KG1 (cell line): ENCODE measurements around the gene CCND1.

Source experiments
- DNase-seq: peaks from one replicate; lab custom pipeline; 2025; lab: John Stamatoyannopoulos, UW

The CCND1 gene

DNA sequence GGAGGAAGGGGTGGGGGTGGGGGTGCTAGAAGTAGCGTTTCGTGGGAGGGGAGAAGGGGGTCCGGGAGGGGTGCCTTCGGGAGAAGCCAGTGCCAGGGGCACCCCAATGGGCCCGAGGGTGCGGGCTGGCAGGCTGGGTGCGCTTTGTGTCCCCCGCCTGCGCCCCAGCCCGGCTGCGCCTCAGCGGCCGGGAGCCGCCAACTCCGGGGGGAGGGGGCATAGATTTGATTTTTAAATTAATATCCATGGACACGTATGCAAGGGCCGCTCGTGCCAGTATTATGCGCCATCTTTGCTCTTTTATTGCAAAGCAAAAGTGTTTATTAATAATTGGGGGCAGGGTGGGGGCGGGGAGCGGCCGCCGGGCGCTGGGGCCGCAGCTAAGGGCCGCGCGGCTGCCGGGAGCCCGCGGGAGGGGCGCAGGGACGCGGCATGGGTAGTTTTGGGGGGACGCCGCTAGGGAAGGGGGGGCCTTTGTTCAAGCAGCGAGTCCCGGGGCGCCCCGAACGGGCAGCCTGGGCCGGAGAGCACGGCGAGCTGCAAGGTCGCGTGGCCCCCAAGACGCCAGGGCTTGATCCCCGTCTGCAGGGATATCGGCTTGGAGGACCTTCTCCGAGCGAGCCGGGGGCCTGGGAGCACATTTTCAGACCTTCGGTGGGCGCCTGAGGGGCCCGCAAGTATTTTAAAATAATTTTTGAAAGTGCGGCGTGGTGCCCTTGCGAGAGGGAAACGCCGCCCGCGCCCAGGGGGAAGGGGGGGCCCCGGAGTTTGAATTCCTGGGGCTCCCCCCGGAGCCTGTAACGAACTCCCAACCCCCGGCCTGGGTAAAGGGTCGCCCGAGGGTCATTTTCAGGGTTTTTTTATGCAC, 959 bp downstream of the CCND1 start:
- DNase-seq = no peak

DNA sequence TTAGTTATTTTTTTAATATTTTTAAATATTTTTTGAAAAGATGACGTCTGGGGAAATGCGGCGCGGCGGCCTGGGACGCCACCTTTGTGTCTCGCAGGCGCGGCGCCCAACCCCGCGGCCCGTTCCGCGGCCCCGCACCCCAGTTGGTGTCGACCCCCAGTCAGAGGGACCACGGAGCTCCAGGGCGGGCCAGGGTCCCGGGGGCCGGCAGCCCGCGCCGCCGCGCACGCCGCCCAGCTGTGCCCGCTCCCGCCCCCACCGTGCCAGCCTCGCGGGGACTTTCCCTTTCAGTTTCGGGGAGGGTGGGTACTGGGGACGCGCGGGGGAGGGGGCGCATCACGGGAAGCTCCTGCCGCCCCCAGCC, 1.6 kb downstream of the CCND1 start:
- no peak for DNase-seq

DNA sequence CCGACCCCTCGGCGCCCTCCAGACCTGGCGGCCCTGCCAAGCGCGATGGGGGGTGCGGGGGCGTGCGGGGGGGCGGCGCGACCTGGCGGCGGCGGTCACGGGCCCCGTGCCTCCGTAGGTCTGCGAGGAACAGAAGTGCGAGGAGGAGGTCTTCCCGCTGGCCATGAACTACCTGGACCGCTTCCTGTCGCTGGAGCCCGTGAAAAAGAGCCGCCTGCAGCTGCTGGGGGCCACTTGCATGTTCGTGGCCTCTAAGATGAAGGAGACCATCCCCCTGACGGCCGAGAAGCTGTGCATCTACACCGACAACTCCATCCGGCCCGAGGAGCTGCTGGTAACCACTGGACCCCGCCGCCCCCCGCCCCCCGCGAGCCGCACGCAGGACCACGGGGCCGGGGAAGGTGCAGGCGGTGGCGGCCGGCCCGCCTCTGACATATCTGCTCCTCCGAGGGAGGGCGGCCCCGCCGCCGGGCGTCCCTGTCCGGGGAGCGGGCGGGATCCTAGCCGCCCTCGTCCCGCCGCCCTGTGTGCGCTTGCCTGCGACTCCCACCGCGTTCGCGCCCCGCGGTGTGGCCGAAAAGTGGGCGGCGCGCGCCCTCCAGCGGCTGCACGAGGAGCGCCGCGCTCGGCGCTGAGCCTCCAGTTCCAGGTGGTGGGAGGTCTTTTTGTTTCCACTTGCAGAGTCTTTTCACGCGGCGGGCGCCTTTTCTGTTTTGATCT, 2.1 kb downstream of the CCND1 start:
- DNase-seq = peak; percentile 61

DNA sequence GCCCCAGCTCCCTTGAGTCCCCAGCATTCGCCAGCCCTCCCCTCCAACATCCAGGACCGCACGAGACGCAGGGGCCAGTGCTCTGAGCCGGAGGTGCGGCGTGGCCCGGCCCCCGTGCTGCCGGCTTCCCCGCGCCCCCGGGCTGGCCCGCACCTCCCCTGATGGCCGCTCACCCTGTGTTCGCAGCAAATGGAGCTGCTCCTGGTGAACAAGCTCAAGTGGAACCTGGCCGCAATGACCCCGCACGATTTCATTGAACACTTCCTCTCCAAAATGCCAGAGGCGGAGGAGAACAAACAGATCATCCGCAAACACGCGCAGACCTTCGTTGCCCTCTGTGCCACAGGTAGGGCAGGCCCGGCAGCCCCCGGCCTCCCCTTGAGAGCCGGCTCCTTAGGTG, 2.7 kb downstream of the CCND1 start:
- DNase-seq = no peak

DNA sequence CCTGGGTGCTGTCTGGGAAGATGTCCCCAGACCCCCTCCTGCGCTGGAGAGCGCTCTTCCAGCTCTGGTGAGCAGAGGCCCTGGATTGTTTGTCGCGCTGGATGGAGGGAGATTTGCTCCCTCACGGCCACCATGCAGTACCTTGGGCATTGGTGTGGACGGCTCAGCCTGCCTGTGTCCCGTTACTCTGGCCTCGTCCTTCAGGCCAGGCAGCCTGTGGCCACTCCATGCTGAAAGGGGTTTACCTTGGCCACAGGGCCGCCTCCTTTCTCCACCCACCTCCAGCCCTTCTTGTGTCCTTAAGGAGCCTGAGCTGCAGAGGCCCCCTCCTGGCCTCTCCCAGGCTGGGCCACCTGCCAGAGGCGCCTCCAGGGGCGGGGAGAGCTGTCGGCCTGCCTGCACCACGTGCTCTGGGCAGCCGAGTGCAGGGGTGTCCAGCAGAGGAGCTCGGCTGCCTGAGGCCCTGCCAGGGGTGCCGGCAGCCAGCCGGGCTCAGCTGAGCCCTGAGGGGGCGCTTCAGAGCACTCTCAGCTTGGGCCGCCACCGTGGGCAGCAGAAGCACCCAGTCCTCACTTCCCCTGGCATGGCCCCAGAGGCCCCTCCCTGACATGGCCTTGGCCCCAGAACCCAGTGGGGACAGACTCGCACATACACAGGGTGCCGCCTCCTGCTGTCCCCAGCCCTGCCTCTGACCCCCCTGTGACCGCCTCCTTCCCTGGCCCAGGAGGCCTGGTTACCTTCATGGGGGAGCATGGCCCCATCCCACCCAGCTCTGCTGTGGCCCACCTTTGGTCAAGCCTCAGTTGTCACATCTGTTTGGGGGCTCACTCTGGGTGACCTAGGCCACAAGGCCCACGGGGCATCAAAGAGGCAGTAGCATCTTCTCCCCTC, 3.4 kb downstream of the CCND1 start:
- DNase-seq = no peak

DNA sequence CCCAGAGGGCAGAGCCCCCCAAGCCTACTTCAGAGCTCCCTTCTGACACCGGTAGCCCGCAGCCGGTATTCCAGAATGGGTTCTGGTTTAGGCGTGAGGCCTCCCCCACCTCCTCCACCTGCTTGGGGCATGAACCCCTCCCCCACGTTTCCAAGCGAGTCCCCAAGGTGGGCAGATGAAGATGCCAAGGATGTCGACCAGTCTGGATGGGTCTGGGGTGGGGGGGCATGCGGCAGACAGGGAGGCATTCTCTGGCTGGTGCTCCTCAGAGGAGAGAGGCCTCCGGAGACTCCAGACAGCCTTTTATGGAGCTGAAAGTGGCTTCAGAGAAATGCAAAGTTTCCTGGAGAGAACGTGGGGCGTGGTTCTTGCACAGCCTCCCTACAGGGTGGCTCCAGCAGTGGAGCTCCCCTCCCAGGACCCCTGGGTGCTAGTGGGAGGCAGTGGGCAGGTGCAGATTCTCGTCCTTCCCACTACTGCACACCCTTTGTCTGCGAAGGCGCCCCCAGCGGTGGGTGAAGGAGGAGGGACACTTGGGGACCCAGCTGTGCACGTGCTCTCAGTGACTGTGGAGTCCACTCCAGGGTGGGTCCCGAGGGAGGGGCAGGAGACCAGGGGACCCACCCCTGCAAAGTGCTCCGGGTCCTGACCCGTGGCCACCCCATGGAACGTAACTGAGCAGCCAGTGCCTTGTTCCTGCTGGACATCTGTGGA, 4.2 kb downstream of the CCND1 start:
- DNase-seq = no peak

DNA sequence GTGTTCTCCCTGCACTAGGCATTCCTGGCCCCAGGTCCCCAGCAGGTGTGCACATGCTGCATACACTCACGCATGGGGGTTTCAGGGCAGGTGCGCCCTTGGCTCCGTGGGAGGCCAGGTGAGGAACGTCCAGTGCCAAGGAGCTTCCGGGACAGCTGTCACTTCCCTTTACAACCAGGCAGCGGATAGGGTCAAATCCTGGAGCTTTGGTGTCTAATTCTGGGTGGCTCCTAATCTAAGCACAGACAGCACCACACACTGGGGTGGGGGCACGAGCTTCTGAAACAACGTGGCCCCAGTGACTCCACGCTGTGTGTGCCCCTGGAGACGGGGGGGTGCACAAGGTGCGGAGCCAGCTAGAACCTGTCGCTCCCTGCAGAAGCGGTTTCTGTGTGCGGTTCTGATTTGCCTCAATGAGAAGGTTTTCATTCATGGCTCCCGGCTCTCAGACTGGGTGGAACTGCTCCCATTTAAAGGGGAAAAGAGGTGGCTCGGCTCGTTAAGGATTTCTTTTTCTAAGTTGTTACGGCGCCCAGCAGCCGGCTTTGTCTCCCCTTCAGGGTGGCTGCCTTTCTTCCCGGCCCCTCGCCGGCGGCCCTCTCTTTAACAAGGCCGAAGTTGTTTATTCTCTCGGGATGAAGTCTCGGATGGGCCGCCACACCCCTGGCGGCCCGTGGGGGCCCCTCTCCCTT, 5.0 kb downstream of the CCND1 start:
- DNase-seq = no peak

DNA sequence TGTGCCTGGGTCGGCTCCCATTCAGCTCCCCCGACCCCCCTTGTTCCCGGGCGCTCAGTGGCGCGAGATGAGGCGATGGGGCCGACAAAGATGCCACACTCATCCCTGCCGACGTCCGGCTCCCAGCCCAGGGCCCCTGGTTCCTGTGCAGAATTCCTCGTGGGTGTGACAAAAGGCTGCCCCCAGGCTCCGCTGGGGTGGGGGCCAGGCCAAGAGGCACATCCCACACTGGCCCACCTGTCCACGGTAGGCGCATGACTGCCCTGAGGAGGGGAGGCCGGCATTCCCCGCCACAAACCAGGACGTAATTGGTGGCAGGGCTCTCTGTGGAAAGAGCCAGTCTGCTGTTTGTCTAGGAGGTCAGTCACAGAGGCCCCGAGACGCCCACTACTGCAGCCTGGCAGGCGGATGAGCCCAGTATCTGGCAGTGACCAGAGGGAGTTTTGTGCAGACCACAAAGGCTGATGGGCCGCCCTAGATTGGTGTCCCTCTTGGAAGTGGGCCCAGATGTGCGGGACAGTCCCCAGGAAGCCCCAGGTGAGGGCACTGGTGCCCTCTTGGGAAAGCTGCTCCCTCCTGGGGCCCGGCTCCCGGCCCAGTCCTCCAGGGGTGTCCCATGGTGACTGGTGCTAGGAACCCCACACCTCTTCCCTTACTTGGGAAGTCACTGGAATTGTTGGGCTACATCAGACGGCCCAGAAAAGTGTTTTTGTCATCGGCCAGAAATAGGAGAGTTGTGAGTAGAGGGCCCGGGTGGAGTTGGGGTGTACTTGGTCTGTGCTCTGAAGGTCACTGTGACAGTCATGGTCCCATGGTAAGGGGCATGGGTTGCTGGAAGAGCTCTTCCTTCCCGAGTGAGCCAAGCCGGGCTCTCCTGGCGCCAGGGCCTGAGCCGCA, 5.8 kb downstream of the CCND1 start:
- no peak for DNase-seq

DNA sequence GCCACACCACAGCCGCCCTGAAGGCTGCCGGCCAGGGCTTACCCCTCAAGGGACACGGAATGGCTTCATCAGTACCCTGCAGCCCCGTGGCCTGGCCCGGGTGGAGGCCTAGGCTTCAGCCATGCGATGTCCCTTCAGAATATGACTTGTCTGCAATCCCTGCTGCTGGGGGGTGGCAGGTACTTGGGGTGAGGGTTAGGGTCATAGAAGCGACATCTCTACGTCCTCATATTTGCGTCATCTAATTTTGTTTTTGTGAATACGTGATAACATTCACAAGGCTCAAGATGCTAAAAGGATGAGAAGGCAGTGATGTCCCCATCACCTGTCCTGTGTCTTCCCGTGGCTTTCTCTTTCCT, 6.4 kb downstream of the CCND1 start:
- no peak for DNase-seq

DNA sequence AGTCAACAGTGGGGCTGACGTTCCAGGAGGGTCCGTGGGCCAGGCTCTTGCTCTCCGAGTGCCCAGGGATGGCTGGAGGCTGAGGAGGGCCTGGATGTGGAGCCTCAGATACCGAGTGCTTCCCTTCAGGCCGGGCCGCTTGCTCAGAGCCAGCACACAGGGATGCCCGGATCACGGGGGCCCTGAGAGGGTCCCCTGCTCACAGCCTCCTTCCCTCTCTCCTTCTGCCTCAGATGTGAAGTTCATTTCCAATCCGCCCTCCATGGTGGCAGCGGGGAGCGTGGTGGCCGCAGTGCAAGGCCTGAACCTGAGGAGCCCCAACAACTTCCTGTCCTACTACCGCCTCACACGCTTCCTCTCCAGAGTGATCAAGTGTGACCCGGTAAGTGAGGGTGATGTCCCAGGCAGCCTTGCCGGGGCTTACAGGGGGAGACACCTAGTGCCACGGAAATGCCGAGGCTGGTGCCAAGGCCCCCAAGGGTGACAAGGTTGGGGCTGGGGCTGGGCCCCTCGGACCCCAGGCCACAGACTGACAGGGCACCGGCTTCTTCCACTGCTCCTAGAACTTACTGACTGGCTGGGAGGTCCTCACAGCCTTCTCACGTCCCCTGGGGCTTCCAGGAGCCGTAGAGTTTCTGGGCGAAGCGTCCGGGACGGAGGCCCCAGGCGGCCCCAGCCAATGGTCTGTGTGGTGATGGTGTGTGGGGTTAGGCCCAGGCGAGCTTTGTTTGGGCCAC, 7.0 kb downstream of the CCND1 start:
- DNase-seq = no peak

DNA sequence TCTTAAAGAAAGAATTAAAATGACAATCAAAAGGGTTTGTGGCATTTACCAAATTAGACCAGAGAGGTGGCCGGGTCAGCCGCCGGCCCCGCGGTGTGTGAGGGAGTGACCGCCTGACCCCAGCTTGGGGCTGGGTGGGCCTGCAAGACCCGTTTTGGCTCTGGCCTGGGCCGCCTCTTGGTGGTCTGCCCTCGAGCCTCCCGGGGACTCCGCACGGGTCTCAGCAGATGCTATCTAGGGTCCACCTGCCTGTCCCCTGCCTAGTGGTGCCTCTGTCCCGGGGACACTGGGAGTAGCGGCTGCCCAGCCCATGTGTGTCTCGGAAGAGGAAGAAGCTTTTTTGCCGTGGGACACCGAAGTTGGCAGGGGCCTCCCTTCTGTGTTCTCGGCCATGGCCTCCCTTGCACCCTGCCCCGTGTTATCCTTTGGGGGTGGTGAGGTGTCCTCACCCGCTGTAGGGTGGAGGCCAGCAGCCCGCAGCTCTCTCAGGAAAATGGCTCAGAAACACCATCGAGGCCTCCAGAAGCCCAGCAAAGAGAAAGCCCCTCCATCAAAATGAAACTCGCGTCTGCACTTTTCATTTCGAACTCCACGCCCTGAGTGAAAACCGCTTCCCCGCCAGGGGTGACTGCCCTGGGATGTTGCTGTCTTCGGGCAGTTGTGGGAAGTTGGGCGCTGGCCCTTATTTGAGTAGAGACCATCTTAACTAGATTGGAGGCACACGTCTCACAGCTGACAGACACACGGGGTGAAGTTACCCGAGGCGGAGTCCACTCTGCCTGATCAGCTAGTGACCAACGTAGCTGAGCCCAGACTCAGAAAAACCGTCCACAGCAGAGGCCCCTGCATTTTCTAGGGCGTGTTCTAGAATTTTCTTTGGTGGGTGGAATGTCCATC, 8.0 kb downstream of the CCND1 start:
- no peak for DNase-seq

DNA sequence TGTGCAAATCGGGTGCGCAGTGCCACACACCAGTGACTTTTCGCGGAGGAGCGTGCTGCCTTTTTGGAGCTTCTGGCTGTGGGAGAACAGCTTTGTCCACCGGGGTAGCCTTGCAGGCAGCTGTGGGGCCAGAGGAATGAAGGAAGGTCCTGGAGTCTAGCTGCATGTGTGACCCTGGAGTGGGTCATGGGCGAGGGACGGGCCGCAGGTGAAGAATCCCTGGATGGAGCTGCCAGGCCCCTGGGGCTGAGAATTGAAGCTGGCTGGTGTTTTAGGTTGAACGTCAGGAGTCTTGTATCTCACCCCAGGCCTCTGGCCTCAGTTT, 8.6 kb downstream of the CCND1 start:
- DNase-seq = no peak

DNA sequence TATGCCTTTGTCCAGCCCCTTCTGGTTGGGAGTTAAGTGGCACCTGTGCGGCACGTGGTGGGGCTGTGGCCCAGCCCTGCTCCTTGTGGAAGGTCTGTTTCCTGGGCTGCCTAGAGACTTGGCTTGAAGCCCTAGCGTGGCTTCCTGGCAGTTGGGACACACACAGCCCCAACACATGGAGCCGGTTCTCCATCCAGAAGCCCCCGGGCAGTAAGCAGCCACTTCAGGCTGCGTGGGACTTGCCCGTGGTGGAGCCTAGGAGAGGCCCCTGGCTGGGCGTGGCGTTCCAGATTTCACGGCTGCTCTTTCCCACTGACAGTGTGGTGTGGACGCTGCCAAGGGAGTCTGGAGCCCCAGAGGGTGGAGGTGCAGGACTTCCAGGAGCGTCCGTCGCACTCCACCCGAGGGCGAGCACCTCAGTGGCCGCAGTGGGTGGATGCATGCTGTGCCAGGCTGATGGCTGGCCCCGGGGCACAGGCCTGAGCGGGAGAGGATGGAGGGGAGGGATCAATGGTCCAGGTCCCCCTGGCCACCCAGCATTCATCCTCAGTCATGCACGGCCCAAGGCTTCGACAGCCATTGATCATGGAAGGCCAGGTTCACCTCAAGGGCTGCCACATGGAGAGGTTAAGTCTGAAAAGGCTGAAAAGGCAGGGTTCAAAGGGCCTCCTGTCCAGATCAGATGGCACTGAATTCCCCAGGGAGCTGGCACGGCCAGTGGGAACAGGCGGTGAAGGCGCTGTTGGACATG, 9.3 kb downstream of the CCND1 start:
- no peak for DNase-seq

DNA sequence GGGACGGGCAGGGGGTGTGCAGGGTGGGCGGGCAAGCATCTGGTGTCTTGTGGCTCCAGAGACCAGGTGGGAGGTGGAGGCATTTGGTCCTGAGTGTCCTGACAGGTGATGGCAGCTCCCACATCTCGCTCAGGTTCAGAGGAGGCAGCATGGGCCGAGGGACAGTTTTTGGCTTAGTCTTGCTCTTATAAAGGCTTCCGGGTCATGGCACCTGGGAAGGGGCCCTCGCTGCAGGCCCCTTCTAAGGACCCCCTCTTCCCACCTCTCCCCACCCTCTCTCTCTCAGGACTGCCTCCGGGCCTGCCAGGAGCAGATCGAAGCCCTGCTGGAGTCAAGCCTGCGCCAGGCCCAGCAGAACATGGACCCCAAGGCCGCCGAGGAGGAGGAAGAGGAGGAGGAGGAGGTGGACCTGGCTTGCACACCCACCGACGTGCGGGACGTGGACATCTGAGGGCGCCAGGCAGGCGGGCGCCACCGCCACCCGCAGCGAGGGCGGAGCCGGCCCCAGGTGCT, 9.9 kb downstream of the CCND1 start:
- DNase-seq = no peak

DNA sequence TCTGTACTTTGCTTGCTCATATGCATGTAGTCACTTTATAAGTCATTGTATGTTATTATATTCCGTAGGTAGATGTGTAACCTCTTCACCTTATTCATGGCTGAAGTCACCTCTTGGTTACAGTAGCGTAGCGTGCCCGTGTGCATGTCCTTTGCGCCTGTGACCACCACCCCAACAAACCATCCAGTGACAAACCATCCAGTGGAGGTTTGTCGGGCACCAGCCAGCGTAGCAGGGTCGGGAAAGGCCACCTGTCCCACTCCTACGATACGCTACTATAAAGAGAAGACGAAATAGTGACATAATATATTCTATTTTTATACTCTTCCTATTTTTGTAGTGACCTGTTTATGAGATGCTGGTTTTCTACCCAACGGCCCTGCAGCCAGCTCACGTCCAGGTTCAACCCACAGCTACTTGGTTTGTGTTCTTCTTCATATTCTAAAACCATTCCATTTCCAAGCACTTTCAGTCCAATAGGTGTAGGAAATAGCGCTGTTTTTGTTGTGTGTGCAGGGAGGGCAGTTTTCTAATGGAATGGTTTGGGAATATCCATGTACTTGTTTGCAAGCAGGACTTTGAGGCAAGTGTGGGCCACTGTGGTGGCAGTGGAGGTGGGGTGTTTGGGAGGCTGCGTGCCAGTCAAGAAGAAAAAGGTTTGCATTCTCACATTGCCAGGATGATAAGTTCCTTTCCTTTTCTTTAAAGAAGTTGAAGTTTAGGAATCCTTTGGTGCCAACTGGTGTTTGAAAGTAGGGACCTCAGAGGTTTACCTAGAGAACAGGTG, 11.1 kb downstream of the CCND1 start:
- no peak for DNase-seq

DNA sequence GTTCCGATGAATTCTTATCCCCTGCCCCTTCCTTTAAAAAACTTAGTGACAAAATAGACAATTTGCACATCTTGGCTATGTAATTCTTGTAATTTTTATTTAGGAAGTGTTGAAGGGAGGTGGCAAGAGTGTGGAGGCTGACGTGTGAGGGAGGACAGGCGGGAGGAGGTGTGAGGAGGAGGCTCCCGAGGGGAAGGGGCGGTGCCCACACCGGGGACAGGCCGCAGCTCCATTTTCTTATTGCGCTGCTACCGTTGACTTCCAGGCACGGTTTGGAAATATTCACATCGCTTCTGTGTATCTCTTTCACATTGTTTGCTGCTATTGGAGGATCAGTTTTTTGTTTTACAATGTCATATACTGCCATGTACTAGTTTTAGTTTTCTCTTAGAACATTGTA, 12.0 kb downstream of the CCND1 start:
- no peak for DNase-seq

DNA sequence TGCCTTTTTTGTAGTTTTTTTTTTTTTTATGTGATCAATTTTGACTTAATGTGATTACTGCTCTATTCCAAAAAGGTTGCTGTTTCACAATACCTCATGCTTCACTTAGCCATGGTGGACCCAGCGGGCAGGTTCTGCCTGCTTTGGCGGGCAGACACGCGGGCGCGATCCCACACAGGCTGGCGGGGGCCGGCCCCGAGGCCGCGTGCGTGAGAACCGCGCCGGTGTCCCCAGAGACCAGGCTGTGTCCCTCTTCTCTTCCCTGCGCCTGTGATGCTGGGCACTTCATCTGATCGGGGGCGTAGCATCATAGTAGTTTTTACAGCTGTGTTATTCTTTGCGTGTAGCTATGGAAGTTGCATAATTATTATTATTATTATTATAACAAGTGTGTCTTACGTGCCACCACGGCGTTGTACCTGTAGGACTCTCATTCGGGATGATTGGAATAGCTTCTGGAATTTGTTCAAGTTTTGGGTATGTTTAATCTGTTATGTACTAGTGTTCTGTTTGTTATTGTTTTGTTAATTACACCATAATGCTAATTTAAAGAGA, 12.5 kb downstream of the CCND1 start:
- DNase-seq = no peak
